T follicular helper cell (primary cell): ENCODE data around the gene NDUFB10.

ENCODE experiments used
- DNase-seq: peaks from one replicate; pipeline ENCODE4 v3.0.0-alpha.2; 2020; ENCODE audit warnings: low read depth

NDUFB10 gene

GRCh38 chr16:1971796-1972489 lies 12.6 kb downstream of the NDUFB10 start, which contains the start of gene TBL3:
TSS of gene TBL3 (plus strand) at chr16:1972053. CDS start at chr16:1972165, 112 bp downstream.
- DNase-seq: peak; percentile 94

GRCh38 chr16:1972490-1972877 lies 13.1 kb downstream of the NDUFB10 start:
- no peak for DNase-seq

GRCh38 chr16:1973461-1974156 lies 14.3 kb downstream of the NDUFB10 start:
- no peak for DNase-seq

GRCh38 chr16:1974157-1975070 lies 15.1 kb downstream of the NDUFB10 start:
- no peak for DNase-seq

- no peak for DNase-seq
Measured at GRCh38 chr16:1975432-1976215, 16.3 kb downstream of the NDUFB10 start.

GRCh38 chr16:1976216-1976520 lies 16.8 kb downstream of the NDUFB10 start:
- DNase-seq: no peak

- DNase-seq: no peak
Measured at GRCh38 chr16:1976951-1977874, 17.9 kb downstream of the NDUFB10 start.

- DNase-seq: no peak
Measured at GRCh38 chr16:1977875-1978268, 18.5 kb downstream of the NDUFB10 start.

GRCh38 chr16:1978476-1979120 lies 19.3 kb downstream of the NDUFB10 start:
- DNase-seq: no peak

- no peak for DNase-seq
Measured at GRCh38 chr16:1979271-1980029, 20.1 kb downstream of the NDUFB10 start.

GRCh38 chr16:1980030-1980769 lies 20.9 kb downstream of the NDUFB10 start:
- no peak for DNase-seq

- no peak for DNase-seq
Measured at GRCh38 chr16:1980770-1981087, 21.4 kb downstream of the NDUFB10 start.

GRCh38 chr16:1981398-1981836 lies 22.1 kb downstream of the NDUFB10 start, which contains the start of gene NOXO1:
TSS of gene NOXO1 (minus strand) at chr16:1981469. CDS start at chr16:1981179, 290 bp downstream.
- DNase-seq: no peak

- no peak for DNase-seq
Measured at GRCh38 chr16:1982013-1982433, 22.7 kb downstream of the NDUFB10 start.

- no peak for DNase-seq
Measured at GRCh38 chr16:1982991-1983543, 23.7 kb downstream of the NDUFB10 start.

- DNase-seq: no peak
Measured at GRCh38 chr16:1983544-1984346, 24.4 kb downstream of the NDUFB10 start, which contains the start of gene GFER. TSS of gene GFER (plus strand) at chr16:1984193. CDS start at chr16:1984219, 26 bp downstream.
